Uterus (tissue), 2 donors: ENCODE results near the gene CT47A7.

Source experiments
- POLR2A ChIP-seq, 2 donors: fragments of 450-650 bp; IDR thresholded peaks; one replicate each; pipeline ENCODE4 v1.6.1; 2016; ENCODE audit warnings: antibody characterized with exemption in 2 of 2, mild to moderate bottlenecking in 1 of 2, moderate library complexity in 1 of 2
- TF ChIP-seq, protein P1 (sequence below), 4 experiments: fragments of 200-600 bp in 2 of 4; fragments of 450-650 bp in 2 of 4; sonication (generic) in 2 of 4; IDR thresholded peaks; one replicate each; pipeline ENCODE4 v1.5.1; 2016 to 2019; ENCODE audit warnings: antibody characterized with exemption in 4 of 4, mild to moderate bottlenecking in 2 of 4, moderate library complexity in 1 of 4

DNA sequence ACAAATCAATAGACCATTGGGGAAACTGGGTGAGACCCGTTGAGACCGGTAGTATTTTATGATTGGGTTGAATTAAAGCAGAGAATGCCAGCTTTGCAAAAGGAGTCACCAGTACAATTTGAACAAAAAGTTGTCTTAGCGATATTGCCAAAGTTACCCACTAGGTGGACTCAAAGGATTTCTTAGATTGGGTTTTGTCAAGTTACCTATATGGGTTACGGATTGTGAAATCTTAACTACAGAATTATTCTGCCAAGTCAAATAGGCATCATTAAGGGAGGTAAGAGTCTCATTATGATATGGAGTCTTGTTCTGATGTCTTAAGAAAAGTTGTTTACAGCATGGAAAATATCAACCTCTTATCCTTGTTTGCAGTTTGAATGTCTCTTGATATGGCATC, 44.2 kb upstream of the CT47A7 start:
- TF ChIP-seq POLR2A (IDR thresholded peaks at IDR 0.05): no peak
- TF ChIP-seq, protein P1, sequence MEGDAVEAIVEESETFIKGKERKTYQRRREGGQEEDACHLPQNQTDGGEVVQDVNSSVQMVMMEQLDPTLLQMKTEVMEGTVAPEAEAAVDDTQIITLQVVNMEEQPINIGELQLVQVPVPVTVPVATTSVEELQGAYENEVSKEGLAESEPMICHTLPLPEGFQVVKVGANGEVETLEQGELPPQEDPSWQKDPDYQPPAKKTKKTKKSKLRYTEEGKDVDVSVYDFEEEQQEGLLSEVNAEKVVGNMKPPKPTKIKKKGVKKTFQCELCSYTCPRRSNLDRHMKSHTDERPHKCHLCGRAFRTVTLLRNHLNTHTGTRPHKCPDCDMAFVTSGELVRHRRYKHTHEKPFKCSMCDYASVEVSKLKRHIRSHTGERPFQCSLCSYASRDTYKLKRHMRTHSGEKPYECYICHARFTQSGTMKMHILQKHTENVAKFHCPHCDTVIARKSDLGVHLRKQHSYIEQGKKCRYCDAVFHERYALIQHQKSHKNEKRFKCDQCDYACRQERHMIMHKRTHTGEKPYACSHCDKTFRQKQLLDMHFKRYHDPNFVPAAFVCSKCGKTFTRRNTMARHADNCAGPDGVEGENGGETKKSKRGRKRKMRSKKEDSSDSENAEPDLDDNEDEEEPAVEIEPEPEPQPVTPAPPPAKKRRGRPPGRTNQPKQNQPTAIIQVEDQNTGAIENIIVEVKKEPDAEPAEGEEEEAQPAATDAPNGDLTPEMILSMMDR (IDR thresholded peaks at IDR 0.05): no peak
